Right renal pelvis (tissue), 4 donors: ENCODE measurements around the gene STXBP3. TPM values are rescaled to one million over a fixed set of nuclear protein-coding genes. Genes with fewer than 3 reads are reported as not detected.
"Not testable (repeated sequence)": the region's sequence is repeated elsewhere in the genome, so short reads cannot be mapped to it uniquely, and the experiment has no call there.

Experiments used
- DNase-seq, 4 donors: peaks; one replicate each; pipeline ENCODE4 v3.0.0-alpha.2; 2013; ENCODE audit warnings: low read depth in 4 of 4, low spot score in 3 of 4, missing footprints in 1 of 4
- polyA plus RNA-seq, 4 donors: library from polyadenylated mRNA; unstranded; fragments of 120-200 nt; gene quantifications; one replicate each; pipeline ENCODE4 v1.2.1, GENCODE V29; 2013; ENCODE audit not compliant: insufficient read length in 4 of 4

Gene STXBP3
- polyA plus RNA-seq, 4 donors = 61.1 to 85.1 (median 76.3) TPM

DNA sequence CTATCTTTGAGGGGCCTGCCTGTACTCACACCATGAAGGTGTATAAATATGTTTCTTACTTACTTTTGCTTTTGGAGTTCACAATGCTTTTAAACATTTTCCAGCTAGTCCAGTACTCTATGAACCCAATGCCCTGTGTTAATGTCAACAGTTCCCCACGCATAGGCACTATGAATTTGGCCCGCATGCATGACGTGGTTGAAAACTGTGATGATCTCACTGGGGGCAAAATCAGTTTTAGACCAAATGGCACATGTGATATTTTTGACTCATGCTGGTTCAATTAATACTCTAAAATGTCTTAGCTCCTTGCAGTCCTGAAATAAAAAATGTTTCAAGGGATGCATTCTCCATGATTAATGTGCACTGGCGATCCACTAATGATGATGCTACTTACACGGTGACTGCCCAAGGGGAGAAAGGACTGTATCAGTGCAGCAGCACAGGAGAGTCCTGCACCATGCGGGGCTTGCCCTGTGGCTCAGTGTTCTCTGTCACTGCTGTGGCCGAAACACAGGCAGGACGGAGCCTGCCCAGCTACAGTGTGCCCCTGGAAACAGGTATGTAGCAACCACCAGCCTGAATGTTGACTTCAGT is 18.0 kb upstream of the STXBP3 start:
- DNase-seq = no peak

DNA sequence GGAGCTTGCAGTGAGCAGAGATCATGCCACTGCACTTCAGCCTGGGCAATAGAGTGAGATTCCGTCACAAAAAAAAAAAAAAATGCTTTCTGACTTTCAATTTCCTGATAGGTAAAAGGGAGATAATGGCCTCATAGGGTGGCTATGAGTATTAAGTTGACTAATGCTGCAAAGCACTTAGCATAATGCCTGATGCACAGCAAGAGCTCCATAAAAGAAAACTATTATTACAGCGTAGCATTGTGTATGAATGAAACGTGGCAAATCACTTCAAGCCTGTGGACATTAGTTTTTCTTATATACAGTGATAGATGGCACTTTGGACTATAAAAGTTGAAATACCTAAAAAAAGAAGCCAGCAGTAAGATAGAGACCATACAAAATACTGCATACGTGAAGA is 17.0 kb upstream of the STXBP3 start:
- no peak for DNase-seq

DNA sequence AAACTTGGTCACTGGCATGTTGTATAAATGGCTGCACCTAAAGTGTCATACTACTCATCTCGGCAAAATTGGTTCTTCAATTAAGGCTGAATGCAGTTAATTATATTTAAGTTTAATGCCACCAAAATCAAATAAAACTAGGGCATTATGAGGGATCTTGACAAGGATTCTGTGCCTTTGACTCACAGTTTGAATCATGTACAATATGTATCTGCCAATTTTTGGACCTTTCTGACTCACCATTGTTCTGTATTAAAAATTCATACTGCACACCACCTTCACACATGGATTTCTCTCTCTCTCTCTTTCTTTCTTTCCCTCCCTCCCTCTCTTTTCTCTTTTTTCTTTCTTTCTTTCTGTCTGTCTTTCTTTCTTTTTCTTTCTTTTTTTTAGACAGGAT is 14.1 kb upstream of the STXBP3 start:
- no peak for DNase-seq

DNA sequence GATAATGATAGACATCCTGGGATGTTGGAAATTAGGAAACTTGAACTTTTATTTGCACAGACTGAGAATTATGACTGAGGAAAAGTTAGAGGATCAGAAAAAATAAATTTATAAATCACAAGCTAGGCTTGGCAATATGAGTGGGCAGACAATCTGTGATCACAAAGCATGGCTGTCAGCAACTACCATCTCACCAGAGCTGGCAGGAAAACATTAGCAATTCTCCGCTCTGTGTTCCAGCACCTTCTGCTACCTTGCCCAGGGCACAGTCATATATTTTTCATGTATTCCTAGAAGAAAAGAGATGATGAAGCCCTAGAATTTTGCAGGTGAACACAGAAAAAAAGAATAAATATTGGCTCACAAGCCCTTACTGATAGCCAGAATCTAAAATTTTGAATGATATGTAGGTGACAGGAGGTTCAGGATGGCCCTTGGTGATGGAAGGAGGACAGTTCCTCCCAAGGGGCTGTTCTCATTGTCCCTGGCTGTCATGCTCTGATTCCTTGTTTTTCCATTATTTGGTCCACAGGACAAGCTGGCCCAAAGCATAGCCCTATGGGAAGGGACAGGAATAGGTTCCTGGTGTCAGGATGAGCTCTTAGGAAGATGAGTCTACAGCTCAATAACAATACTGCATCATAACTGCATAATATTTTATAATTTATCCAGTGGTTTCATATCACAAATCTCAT is 12.2 kb upstream of the STXBP3 start:
- no peak for DNase-seq

DNA sequence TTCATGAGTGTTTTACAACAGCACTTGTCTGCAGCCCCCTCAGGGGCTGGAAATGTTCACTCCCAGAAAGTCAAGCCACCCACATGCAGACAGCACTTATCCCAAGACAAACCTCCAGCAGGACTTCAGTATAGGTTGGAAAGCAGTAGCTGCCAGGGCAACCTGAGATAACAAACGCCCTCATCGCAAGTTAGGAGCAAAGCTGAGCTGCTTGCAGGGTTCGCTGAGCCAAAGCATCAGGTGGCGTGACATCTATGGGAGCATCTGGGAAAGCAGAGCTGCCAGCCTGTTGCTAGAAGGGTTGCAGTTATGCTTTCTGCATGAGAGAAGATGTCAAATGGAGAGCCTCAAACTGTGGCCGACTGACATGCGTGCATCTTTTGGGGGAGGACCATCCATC is 4.2 kb upstream of the STXBP3 start:
- peak in 1 of 4 donors; percentile 5 for DNase-seq

DNA sequence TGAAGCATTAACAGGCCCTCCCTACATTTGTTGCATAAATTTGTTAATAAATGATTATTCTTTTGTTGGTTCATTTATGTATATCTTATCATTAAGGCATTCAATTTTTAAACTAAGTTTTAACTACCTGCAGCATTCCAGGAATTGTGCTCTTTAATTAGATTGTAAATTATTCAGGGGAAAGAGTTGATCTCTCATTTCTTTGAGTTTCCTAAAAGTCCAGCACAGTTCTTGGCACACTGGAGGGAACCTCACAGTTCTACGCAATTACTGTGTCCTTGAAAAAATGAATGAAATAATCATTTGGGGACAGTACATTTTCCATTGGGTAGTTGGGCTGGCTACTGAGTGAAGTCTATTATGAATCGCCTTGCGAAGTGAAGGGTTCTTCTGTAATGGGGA is 493 bp upstream of the STXBP3 start:
- no peak for DNase-seq

DNA sequence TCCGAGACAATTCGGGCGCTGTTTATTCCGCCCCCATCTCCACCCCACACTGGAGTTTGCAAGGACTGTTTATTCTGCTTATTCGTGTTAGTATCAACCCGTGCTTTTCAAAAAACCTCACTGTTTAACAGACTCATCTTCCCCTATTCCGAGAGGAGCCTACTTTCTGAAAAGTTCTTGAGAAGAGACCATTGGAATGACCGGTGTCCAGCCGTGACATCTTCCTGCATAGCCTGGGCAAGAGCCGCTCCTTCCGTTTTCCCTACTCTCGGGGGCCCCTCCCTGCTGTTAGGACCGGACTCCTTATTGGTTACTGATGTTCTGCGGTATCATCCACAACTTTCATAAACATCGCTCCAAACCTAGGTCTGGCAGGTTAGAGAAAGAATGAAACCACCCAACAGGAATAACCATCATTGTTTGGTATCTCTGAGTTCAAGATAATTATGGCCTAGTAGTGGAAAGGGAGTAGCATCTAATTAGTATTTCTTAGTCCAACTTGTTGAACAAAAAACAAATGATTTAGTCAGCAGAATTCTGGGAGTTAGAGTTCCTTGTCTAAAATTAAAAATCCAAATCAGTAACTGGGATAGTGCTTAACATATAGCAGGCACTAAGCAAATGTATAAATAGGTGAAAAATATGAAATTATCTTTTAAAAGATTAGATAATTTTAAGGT is 837 bp downstream of the STXBP3 start:
- DNase-seq = peak; percentile 45 to 73 (median 66)

DNA sequence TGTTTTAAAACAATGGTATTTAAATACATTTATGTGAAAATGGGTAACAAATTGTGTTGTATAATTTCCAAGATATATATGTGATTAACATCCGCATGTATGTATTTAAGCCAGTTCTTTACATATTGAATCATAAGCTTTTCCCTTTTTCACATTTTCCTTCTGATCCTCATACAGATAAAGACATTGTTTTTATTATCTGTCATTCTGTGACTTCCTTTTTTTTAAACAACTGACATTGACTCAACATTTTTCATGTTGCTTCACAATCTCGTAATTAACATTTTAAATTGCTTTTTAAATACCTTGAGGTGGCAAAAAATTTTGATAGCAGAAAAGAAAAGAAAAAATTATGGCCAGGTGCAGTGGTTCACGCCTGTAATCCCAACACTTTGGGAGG is 1.4 kb downstream of the STXBP3 start:
- DNase-seq = no peak

DNA sequence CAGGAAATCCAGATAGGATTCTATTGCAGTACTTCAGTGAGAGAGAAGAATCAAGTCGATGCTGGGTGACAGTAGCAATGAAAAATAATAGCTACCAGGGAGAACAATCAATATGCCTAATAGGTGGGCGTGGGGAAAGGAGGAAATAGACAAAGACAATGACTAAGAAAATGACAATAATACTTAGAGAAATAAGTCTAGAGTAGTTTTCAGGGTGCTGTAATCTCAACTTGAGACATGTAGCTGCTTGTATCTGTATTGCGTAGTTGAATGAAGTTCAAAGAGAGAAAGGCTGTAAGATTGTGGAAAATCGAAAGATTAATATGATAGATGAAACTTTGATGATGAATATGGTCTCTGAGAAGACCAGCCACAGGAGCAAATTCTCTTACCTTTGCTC is 2.6 kb downstream of the STXBP3 start:
- no peak for DNase-seq

DNA sequence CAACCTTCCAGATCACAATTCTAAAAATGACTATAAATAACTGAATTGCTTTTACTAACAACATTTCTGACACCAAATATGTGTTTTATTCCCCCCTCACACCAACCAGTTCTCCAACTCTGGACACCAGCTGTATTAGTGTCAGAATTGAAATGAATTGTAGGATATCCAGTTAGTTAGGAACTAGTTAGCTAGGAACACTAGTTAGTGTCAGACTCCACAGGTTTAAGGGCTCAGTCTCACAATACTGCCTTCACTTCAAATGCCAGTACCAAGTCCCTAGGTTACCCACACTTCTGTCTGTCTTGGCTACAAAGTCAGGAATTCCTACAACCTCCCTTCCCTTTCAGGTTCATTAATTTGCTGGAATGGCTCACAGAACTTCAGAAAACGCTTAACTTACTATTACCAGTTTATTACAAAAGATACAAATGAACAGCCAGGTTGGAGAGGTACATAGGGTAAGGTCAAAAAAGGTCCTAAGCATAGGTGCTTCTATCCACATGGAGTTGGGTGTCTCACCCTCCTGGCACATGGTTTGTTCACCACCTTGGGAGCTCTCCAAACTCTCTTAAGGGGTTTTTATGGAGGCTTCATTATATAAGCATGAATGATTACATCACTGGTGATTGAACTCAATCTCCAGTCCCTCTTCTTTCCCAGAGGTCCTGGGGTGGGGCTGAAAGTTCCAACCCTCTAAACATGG is 4.2 kb downstream of the STXBP3 start:
- DNase-seq = peak in 3 of 4 donors; percentile 20 to 43 (median 39)

DNA sequence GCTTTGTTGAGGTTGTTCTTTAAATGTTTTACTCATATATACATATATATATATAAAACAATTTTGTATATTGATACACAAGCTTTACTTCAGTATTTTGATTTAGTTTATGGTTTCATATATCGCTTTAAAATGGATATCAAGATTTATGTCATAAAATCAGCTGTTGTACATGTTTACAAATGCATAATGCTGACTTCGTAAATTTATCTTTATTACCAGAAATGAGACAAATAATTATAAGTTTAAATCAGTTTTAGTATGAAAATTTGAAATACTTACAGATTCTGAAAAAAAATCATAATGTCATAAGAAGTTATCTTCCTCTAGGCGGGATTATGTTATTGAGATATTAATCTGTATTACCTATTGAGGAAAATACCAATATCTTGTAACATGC is 6.9 kb downstream of the STXBP3 start:
- no peak for DNase-seq

DNA sequence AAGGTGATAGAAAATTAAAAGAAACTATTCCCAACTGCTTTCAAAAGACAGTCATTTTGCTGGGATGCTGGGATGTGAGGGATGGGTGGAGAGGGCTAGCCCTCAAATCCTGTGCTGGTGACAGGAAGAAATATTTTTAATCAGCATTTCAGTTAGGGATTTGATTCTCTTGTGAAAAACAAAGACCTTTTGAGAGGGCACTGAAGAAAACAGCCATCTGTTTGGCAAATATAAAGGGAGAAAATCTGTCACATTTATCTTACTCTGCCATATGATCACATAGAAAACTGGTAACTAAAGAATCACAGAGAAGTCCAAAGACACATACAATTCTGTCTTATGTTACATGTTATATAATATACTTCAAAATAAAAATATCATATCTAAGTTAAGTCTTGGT is 12.3 kb downstream of the STXBP3 start:
- DNase-seq = no peak

DNA sequence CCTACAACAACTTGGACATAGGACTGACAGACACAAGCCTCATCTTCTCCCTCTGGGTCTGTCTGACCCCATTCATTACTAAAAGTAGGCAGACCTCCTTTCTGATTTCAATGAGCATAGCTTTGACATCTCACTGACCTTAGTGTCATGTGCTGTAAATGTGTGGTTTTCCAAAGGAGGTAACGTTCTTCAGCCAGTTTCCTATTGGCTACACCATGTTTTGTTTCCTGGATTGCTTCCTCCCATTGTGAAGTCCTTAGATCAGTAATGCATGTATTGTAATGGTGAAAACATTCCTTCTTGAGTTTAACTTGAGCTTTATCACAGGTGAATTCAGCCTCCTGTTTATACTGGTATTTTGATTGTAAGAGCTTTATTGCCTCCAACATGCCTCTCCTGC is 20.6 kb downstream of the STXBP3 start:
- DNase-seq = no peak

DNA sequence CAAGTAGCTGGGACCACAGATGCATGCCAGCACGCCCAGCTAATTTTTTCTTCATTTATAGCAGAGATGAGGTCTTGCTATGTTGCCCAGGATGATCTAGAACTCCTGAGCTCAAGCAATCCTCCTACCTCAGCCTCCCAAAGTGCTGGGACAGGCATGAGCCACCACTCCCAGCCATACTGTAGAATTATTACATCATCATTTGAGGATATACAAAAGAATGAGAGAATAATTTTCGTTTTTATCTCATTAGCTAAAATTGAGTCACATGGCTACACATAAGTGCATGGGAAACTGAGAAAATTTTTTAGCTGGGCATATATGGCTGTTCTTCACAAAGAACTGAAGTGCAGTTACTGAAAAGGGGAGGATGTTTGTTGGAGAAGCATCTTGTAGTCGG is 21.2 kb downstream of the STXBP3 start:
- DNase-seq = no peak

DNA sequence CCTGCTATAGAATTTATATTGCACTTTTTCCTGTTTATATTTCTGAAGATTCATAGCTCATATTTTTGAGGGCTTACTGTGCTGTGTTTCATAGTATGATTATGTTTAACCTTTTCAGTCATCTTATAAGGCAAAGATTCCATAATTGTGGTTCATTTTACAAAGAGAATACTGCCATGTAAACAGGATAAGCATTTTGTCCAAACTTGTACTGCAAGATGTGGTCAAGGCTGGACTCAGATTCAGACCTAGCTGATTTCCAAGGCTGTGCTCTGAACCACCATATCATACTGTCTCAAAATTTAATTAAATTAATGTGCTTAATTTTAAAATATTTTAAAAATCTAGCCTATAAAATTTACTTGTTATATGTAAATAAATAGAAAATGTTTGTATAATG is 31.4 kb downstream of the STXBP3 start:
- DNase-seq = no peak

DNA sequence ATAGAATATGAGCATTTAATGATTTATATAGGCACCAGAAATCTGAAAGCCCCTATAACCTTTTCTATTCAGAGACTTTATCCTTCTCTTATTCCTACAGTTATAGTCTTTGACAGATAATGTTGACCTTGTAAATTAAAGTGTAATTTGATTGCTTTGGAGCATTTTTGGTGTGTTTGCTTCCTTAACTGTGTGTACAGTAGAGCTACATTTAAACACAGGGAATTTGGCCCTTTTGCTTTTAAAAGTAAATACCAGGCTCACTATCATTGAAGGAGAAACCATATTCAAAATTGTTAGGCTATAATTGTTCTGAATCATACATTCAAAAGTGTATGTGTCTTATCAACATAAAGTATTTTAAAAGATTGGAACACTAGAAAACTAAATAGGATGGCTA is 33.0 kb downstream of the STXBP3 start:
- no peak for DNase-seq

DNA sequence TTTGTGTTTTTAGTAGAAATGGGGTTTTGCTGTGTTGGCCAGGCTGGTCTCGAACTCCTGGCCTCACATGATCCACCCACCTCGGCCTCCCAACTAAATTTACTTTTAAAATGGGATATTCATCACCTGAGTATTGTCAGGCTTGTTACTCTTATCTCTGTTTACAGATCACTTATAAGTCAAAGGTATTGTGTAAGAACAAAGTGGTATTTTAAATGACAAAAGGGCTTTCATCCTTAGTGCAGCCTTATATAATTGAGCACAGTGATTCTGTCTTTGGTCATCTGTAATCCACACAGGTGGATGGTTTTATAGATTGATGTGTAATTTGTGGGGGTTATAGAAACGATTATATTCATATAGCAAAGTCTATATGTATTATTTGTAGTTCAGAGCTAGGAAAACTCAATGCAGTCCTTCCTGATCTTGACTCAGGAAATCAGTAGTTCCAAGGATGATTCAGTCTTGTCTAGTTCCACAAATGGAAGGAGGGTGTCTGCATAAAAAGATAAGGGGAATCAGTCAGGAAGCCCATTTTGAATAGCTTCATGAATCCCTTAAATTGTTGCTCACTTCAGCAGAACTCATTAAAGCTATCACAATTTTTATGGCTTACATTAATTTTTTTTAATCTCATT is 34.6 kb downstream of the STXBP3 start:
- no peak for DNase-seq

DNA sequence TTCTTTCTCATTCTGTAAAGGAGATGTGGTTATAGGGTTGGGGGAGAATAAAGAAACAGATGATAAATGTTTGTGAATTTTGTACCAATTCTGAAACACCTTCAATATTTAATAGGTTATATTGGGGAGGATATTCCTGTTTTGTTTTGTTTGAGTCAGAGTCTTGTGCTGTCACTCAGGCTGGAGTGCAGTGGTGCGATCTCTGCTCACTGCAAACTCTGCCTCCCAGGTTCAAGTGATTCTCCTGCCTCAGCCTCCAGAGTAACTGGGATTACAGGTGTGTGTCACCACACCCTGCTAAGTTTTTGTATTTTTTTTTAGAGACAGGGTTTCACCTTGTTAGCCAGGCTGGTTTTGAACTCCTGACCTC is 35.1 kb downstream of the STXBP3 start:
- DNase-seq = not testable (repeated sequence)

DNA sequence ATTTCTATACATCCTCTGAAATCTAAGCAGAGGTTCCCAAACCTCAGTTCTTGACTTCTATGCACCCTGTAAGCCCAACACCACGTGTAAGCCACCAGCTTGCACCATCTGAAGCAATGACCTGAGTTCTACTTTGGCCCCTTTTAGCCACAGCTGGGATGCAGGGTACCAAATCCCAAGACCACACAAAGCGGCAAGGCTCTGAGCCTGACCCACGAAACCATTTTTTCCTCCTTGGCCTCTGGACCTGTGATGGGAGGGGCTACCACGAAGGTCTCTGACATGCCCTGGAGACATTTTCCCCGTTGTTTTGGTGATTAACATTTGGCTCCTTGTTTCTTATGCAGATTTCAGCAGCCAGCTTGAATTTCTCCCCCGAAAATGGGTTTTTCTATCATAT is 38.8 kb downstream of the STXBP3 start:
- no peak for DNase-seq

DNA sequence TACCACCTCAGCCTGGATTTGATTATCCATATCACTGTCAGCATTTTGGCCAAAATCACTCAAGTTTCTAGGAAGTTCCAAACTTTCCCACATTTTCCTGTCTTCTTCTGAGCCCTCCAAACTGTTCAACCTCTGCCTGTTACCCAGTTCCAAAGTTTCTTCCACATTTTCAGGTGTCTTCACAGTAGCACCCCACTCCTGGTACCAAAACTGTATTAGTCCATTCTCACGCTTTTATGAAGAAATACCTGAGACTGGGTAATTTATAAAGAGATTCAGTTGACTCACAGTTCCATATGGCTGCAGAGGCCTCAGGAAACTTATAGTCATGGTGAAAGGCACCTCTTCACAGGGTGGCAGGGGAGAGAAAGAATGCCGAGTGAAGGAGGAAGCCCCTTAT is 39.4 kb downstream of the STXBP3 start:
- DNase-seq = no peak

DNA sequence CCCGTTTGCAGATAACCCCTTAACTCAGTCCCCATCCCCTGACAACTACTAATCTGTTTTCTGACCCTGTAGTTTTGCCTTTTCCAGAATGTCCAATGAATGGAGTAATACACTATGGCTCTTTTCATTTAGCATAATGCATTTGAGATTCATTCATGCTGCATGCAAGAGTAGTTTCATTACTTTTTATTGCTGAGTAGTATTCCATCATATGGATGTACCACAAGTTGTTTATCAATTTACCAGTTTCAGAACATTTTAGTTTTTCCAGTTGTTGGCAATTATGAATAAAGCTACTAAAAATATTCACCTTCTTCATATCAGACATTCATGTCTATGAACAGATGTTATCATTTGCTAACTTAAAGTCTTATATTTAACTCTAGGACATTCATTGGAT is 45.3 kb downstream of the STXBP3 start:
- no peak for DNase-seq
